ENCODE results near the gene SLC26A1.

The SLC26A1 gene

GRCh38 chr4:993111-994029, at the start of gene SLC26A1:
Gene SLC26A1, minus strand, starts transcription at chr4:993404. Its CDS starts 1,701 bp downstream, at chr4:991703.
- DNase-seq (ENCODE audit: low spot score): no peak

GRCh38 chr4:1042352-1043055, 49.3 kb upstream of the SLC26A1 start:
- no peak for DNase-seq (ENCODE audit: low spot score)

- DNase-seq (ENCODE audit: low spot score): no peak
These were observed 48.7 kb upstream of the SLC26A1 start for GRCh38 chr4:1041936-1042330.

- DNase-seq (ENCODE audit: low spot score): peak; percentile 79
These were observed 48.1 kb upstream of the SLC26A1 start for GRCh38 chr4:1041147-1041935.

- no peak for DNase-seq (ENCODE audit: low spot score)
These were observed 47.3 kb upstream of the SLC26A1 start for GRCh38 chr4:1040344-1041146.

- no peak for DNase-seq (ENCODE audit: low spot score)
These were observed 46.5 kb upstream of the SLC26A1 start for GRCh38 chr4:1039493-1040343.

GRCh38 chr4:1038948-1039492, 45.8 kb upstream of the SLC26A1 start:
- no peak for DNase-seq (ENCODE audit: low spot score)

GRCh38 chr4:1036976-1037810, 44.0 kb upstream of the SLC26A1 start:
- DNase-seq (ENCODE audit: low spot score): no peak

- no peak for DNase-seq (ENCODE audit: low spot score)
These were observed 42.9 kb upstream of the SLC26A1 start for GRCh38 chr4:1036095-1036494.

- peak; percentile 62 for DNase-seq (ENCODE audit: low spot score)
These were observed 42.3 kb upstream of the SLC26A1 start for GRCh38 chr4:1035510-1035909.

- DNase-seq (ENCODE audit: low spot score): no peak
These were observed 40.8 kb upstream of the SLC26A1 start for GRCh38 chr4:1033840-1034551.

GRCh38 chr4:1032861-1033260, 39.7 kb upstream of the SLC26A1 start:
- DNase-seq (ENCODE audit: low spot score): no peak

- no peak for DNase-seq (ENCODE audit: low spot score)
These were observed 39.0 kb upstream of the SLC26A1 start for GRCh38 chr4:1031956-1032795.

GRCh38 chr4:1031346-1031745, 38.1 kb upstream of the SLC26A1 start:
- DNase-seq (ENCODE audit: low spot score): no peak

- no peak for DNase-seq (ENCODE audit: low spot score)
These were observed 37.4 kb upstream of the SLC26A1 start for GRCh38 chr4:1030559-1030958.

GRCh38 chr4:1030031-1030430, 36.8 kb upstream of the SLC26A1 start:
- DNase-seq (ENCODE audit: low spot score): peak; percentile 58

GRCh38 chr4:1029529-1029928, 36.3 kb upstream of the SLC26A1 start:
- DNase-seq (ENCODE audit: low spot score): no peak
